GM21360 (cell line): ENCODE data around the gene ZBTB38.

Experiments used
- ATAC-seq: cut with Tn5 transposase; IDR thresholded peaks from one replicate; pipeline ENCODE4 v1.9.1; 2021; ENCODE audit warnings: mild to moderate bottlenecking, moderate library complexity; ENCODE audit not compliant: unreplicated experiment

ZBTB38 gene

DNA sequence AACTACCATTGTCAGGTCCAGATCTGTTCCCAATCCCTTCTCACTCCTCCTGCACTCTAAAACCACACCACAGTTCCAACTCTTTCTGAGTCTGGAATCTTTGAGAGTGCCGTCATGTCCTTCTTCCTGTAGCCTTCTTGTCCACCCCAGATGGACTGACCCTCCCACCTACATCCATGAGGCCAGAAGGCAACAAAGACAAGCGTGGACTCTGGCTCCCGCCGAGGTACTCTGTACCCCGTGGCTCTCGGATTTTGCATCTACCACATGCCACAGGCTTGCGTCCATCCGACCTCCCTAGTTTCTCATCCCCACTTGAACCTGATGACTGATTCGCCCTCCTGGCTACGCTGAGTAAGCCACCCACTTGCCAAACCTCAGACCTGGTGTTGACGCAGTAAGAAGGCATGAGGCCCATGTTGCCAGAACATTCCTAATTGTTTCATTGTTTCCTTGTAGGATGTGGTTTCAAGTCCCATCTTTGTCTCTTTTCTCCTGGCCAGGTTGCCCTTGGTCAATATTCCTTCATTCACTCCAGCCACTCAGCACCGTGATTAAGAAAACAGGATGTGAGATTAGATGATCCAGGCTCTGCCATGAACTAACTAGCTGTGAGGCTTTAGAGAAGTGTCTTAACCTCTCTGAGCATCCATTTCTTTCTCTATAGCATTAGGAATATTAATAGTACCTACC is 1.1 kb upstream of the ZBTB38 start:
- no peak for ATAC-seq

DNA sequence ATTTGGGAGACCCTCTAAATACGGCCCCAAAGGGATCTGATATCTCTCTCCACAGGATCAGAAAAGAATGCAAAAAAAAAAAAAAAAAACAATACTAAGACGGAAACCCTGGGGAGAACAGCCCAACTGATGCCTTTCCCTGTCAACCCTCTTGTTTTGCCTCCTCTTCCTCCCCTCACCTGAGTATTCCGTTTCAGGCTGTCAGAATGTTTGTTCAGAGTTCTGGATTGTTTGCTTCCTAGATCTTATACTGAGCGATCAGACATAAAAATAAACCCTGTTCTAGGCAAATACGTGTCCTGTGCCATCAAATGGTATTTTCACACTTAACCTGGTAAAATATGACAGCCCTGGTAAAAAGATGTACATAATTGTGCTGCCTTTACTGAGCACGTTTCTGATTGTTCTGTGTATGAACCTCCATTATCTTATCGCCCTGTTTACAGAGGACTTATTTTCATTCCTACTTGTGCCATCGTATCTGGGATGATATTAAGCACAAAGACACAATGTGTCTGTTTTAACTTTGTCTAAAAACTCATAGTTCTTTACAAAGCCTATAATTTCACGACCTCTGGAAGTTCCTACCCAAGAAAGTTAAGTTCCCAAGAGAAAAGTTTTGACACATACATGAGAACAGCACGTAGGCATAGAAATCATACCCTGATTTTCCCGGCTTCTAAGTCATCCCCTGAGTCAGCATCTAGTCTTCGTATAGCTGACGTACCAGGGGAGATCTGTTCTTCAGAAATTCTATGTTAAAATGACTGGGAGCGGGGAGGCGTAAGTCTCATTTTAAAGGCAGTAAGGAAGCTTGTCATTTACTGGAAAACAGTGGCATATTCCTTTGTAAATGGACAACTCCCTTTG is 856 bp downstream of the ZBTB38 start:
- ATAC-seq = no peak

- peak; percentile 82 for ATAC-seq
Observed at GRCh38 chr3:141370065-141370533, 1.8 kb downstream of the ZBTB38 start.

DNA sequence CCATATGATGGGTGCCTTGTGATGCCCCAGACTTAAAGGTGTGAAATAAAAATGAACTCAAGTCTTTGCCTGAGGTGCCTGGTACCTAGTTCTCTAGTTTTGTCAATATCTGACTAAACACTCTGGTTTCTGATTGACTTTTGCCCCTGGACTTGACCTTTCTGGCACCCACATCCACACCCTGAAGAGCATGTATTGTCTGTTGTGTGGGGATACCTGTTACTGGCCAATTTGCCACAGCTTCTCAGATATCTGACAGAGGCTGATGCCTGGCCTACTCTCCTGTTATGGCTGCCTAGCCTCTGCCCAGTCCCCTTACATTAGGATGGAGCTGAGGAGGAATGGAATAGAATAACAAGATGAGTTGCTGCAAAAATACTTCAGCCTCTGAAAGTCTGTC is 3.6 kb downstream of the ZBTB38 start:
- no peak for ATAC-seq

DNA sequence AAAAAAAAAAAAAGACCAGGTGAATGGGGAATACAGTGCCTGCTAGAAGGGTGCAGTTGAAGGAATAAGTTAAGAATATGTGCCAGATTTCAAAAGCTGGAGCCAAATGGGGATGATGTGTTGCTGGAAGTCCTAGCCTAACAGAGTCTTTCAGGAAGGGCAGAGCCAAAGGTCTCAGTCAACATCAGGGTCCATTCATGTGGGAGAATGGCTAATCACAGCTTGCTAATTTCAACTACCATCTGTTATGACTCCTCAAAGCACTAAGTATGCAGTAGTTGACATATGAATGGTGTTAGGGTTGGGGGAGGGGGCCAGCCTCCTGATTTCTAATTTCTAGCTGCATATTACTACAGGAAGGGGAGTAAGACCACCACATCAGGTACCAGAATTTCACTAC is 4.4 kb downstream of the ZBTB38 start:
- no peak for ATAC-seq

GRCh38 chr3:141373232-141373631 is 4.9 kb downstream of the ZBTB38 start:
- ATAC-seq = no peak

DNA sequence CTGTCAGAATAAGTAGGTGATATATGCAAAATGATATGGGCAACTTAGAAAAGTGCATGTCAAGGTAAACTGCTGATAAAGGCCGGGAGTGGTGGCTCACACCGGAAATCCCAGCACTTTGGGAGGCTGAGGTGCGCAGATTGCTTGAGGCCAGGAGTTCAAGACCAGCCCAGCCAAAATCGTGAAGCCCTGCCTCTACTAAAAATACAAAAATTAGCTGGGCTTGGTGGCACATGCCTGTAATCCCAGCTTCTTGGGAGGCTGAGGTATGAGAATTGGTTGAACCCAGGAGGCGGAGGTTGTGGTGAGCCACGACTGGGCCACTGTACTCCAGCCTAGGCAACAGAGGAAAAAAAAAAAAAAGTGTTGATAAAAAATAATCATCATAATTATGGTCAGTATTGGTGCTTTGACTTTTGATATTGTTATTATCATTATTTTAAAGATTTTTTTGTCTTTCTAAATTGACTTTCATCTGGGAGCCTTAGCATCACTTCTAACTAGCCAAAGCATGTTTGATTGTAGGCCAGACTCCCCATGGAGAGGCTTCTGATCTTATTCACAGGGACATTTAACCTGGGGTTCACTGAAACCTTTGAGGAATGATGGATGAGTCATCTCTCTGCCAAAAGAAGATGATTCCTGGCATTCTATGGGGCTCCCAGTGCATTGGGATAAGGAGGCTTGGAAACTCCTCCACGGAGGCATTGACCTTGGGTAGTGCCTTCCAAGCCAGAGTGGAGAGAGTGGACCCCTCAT is 5.6 kb downstream of the ZBTB38 start:
- no peak for ATAC-seq

GRCh38 chr3:141375381-141376301 is 7.3 kb downstream of the ZBTB38 start:
- no peak for ATAC-seq

DNA sequence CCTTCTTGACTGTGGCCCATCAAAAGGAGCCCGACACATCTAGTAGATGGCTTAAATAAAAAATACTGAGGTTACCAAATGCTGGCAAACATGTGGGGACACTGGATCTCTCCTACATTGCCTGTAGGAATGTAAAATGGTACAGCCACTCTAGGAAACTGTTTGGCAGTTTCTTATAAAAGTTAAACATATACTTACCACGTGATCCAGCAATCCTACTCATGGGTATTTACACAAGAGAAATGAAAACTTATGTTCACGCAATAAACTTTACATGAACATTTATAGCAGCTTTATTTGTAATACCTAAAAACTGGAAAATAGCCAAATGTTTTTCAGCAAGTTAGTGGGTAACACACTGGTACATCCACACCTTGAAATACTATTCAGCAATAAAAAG is 9.1 kb downstream of the ZBTB38 start:
- no peak for ATAC-seq

DNA sequence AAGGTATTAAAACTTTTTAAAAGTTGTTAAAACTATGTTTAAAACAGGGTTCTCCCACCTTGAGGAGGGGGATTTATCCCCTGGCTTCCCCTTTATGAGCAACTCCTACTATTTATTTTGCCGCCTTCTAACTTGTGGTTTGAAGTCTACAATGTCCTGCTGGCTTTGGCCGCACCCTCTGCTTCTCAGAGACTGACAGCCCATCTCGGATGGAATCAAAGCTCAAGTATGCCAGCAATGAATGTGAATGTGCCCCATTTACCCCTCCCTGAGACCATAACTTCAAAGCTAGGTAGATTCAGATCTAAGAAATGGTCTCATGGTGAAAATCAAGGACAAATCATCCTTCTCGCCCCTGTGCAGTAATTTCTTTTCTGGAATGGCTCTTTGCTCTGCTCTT is 10.3 kb downstream of the ZBTB38 start:
- ATAC-seq = no peak

- ATAC-seq = peak; percentile 37
Observed at GRCh38 chr3:141379250-141379966, 11.1 kb downstream of the ZBTB38 start.

GRCh38 chr3:141380279-141380678 is 12.0 kb downstream of the ZBTB38 start:
- ATAC-seq = no peak

- peak; percentile 31 for ATAC-seq
Observed at GRCh38 chr3:141380987-141381386, 12.7 kb downstream of the ZBTB38 start.

DNA sequence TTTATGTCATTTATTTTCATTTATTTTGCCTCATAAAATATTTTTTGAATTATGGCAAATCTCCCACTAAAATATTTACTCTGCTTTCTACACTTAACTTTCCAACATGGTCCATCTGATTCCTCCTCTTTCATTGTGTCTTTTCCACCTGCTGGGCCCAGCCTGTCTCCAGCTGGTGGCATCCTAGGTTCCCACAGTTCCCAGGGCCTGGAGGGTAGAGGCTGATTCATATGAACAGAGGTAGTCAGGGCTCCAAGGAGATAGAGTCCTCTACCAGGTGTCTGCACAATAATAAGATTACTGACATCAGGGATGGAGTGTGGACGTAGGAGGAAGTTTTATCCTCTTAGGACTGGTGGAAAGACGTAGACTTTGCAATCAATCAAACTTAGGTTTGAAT is 14.3 kb downstream of the ZBTB38 start:
- ATAC-seq = no peak

DNA sequence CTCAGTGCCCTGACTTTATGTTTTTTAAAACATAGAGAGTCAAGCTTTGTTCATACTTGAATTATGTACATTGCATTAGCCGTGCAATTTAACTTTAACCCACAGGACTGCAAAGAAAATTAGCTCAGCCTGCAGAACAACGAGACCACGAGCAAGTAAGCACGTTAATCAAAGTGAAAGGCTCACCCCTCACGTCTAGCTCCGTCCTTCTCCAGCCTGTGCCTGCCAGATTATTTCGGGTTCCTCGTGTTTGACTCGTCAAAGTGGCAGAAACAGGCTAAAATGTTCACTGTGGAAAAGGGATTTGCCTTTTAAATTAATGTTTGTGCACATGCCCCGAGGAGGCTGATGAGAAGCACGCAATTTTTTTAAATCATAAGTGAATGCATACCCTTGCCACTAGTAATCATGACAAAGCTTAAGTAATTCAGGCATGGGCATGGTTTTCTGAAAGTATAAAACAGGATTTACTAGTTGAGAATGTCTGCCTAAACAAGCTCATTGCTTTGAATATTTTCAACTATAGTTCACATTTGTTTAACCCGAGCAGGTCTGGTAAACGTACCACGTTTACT is 15.3 kb downstream of the ZBTB38 start:
- no peak for ATAC-seq

- ATAC-seq = no peak
Observed at GRCh38 chr3:141384157-141384556, 15.9 kb downstream of the ZBTB38 start.

GRCh38 chr3:141384575-141384974 is 16.3 kb downstream of the ZBTB38 start:
- ATAC-seq = no peak

GRCh38 chr3:141385406-141386125 is 17.3 kb downstream of the ZBTB38 start:
- ATAC-seq = no peak

DNA sequence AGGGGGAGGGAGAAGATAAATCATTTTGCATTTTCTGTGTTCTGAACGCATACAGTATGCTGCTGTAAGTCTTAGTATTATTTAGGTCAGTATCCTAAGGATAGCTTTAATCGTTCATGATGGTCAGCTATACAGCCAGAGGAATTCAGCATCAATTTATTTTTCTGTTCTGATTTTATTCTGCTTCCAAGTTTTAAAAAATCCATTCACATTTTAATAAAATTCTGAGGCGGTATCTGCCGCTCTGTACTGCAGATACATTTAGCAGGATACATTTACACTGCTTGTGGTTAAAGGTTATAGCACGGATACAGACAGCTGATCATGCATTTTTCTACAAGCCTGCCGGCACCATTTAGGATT is 17.8 kb downstream of the ZBTB38 start:
- no peak for ATAC-seq
